ENCODE results near the gene PALM3. TPM values are rescaled to one million over a fixed set of nuclear protein-coding genes. Genes with fewer than 3 reads are reported as not detected.

PALM3 gene
- total RNA-seq, 1 donor from 2014 or later: not detected

DNA sequence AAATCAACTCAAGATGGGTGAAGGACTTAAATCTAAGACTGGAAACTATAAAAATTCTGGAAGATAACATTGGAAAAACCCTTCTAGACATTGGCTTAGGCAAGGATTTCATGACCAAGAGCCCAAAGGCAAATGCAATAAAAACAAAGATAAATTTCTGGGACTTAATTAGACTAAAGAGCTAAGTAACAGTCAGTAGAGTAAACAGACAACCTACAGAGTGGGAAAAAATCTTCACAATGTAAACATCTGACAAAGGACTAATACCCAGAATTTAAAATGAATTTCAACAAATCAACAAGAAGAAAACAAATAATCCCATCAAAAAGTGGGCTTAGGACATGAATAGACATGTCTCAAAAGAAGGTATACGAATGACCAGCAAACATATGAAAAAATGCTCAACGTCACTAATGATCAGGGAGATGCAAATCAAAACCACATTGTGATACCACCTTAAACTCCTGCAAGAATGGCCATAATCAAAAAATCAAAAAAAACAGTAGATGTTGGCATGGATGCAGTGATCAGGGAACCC lies 49.4 kb downstream of the PALM3 start:
- FAIRE-seq (no peak), DNase-seq (ENCODE audit: low read depth) (no peak)
- TF ChIP-seq, protein P1, sequence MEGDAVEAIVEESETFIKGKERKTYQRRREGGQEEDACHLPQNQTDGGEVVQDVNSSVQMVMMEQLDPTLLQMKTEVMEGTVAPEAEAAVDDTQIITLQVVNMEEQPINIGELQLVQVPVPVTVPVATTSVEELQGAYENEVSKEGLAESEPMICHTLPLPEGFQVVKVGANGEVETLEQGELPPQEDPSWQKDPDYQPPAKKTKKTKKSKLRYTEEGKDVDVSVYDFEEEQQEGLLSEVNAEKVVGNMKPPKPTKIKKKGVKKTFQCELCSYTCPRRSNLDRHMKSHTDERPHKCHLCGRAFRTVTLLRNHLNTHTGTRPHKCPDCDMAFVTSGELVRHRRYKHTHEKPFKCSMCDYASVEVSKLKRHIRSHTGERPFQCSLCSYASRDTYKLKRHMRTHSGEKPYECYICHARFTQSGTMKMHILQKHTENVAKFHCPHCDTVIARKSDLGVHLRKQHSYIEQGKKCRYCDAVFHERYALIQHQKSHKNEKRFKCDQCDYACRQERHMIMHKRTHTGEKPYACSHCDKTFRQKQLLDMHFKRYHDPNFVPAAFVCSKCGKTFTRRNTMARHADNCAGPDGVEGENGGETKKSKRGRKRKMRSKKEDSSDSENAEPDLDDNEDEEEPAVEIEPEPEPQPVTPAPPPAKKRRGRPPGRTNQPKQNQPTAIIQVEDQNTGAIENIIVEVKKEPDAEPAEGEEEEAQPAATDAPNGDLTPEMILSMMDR (IDR thresholded peaks at IDR 0.05; ENCODE audit: insufficient read depth, low read length, severe bottlenecking): no peak
- H3K27me3 ChIP-seq (ENCODE audit: control insufficient read depth, insufficient read depth, low read length): no peaks in the 10 kb centered on the region
- no peaks in the 10 kb centered on the region for H3K36me3 ChIP-seq (ENCODE audit: control insufficient read depth, insufficient read depth, low read length)
- no peak overlapping the region for H3K4me3 ChIP-seq (ENCODE audit: low read depth, low read length)

DNA sequence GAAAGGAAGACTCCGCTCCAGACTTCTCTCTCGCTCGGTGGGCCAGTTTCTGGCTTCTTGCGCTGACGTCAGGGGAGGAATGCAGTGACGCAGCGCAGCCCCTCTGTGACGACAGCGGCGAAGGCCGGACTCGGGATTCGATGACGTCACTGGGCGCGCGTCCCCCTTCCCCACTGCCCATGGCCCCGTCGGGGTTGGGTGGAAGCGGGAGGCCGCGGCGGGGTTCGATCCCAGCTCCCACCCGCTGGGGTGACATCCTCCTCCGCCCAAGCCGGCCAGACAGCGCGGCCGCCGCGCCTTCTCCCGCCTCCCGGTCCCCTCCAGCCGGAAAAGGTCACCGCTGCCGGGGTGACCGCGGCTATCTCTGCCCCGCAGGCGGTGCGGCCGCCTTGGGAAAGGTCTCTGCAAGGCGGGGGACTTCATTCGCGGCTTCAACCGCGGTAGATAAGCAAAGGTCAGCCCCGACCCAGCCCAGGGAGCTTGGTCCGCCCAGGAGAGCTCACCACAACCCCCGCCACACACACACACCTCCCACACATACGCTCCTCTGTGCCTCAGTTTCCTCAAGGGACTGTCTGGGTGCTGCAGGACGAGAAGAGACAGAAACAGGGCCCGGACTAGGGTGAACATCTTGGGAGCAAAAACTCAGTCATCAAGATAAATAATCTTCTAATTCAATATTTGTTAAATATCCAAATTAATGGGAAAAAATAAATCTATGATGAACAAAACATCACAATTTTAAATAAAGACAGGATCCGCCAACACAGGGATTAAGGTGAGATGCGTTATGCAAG lies 54.9 kb downstream of the PALM3 start:
- peak overlapping the region; percentile 70 for H3K4me3 ChIP-seq (ENCODE audit: low read depth, low read length)
- TF ChIP-seq, protein P1 (IDR thresholded peaks at IDR 0.05; ENCODE audit: insufficient read depth, low read length, severe bottlenecking): no peak
- H3K36me3 ChIP-seq (ENCODE audit: control insufficient read depth, insufficient read depth, low read length): no peaks in the 10 kb centered on the region
- FAIRE-seq: no peak
- H3K27me3 ChIP-seq (ENCODE audit: control insufficient read depth, insufficient read depth, low read length): no peaks in the 10 kb centered on the region
- DNase-seq (ENCODE audit: low read depth): no peak

DNA sequence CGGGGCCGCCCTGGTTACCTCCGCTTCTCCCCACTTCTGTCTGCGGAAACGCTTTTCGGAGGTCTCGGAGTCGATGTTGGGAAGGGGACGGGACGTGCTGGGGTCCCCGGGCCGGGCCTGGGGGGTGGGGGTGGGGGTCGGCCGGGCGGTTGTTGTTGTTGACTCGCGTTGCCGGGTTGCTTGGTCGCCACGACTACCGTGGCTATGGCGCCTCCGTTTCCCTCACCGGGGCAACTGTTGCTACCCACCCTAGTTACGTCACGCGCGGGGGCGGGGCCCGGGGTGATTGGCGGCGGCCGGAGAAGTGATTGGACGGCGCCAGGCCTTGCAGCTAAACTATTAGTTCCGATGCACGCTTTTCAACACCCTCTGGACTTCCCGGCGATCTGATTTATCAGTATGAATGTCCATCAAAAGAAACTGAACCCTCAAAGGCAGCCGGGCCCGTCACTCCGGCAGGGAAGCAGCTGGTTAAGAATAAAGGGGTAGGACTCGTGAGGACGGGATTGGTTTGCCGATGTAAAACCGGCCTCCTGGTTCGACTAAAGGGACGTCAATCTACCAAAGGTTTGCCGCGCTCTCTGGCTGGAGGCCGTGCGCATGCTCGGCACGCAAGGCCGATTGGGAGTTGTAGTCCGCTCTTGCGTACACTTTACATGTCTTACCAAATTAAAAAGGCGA lies 55.7 kb downstream of the PALM3 start, which contains the start of gene RFX1:
Gene RFX1, minus strand, starts transcription at position 236 of the 681 bp plus-strand sequence. CDS start 12,477 bp downstream, outside the sequence.
- FAIRE-seq: peak; percentile 86
- H3K27me3 ChIP-seq (ENCODE audit: control insufficient read depth, insufficient read depth, low read length): no peaks in the 10 kb centered on the region
- peak within 1 kb of the TSS; percentile 70 for H3K4me3 ChIP-seq (ENCODE audit: low read depth, low read length)
- TF ChIP-seq, protein P1 (IDR thresholded peaks at IDR 0.05; ENCODE audit: insufficient read depth, low read length, severe bottlenecking): no peak
- DNase-seq (ENCODE audit: low read depth): peak; percentile 99
- no peaks in the 10 kb centered on the region for H3K36me3 ChIP-seq (ENCODE audit: control insufficient read depth, insufficient read depth, low read length)

DNA sequence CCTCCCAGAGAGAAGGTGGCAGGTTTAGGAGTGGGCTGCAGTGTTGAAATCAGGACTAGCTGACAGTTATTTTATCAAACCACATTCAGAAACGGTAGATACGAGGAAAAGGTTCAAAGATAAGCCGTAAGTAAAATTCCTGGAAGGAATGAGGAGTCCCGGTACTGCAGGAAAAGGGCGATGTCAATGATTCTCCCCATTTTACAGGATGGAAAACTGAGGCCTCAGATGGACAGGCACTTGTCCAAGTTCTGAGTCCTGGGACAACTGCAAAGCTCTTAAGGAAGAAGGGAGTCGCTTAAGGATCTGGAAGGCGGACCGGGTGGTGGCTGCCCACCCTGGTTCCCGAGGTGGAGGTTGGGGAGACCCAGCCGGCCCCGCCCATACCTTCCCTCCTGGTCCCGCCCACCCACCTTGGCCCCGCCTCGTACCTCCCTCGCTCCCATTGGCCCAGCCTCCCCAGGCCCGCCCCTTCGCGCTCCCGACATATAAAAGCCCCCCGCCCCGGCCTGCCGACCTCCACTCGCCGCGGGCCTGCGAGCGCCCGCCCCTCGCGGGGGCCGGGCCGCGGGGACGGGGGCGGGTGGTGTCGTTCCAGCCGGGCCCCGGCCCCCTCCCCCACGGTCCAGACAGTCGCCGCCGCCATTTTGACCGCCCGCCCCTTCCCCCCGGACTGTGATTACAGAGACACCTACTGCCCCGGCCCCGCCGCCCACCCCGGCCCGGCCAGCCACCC lies 56.4 kb downstream of the PALM3 start:
- peak; percentile 50 for DNase-seq (ENCODE audit: low read depth)
- H3K36me3 ChIP-seq (ENCODE audit: control insufficient read depth, insufficient read depth, low read length): no peaks in the 10 kb centered on the region
- FAIRE-seq: no peak
- peak overlapping the region; percentile 70 for H3K4me3 ChIP-seq (ENCODE audit: low read depth, low read length)
- TF ChIP-seq, protein P1 (IDR thresholded peaks at IDR 0.05; ENCODE audit: insufficient read depth, low read length, severe bottlenecking): no peak
- H3K27me3 ChIP-seq (ENCODE audit: control insufficient read depth, insufficient read depth, low read length): no peaks in the 10 kb centered on the region

DNA sequence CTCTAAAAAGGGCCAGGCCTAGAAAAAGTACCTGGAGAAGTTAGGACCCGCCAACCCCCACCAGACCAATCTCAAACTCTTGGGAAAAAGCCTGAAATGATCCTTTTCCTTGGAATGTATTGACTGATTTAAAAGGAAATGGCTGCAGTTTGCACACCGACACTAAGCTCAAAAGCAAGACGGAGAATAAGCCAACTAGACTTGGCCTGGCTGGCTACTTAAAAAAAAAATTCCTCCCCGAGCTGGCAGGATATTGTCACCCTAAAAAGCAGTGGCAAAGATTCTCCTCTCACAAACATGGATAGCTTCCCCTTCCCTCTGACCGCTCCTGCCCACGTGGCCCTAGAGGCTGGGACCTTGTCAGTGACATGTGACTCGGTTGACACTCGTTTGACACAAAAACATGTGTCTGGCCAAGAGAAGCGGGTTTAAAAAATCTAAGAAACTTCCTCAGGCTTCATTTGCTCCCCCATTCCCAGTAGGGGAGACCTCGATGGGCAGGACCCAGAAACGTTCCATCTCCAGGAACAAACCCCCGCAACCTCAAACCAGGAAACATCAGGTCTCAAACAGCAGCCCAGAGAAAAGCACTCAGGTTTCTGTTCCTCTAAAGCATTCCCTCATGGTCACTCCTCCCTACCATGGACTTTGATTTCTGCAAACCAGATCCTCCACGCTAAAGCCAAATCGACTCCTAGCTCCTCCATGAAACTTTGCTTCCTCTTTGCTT lies 57.1 kb downstream of the PALM3 start:
- FAIRE-seq (no peak), DNase-seq (ENCODE audit: low read depth) (no peak)
- Histone ChIP-seq H3K36me3 (ENCODE audit: control insufficient read depth, insufficient read depth, low read length) (no peaks in the 10 kb centered on the region), H3K4me3 (ENCODE audit: low read depth, low read length) (no peak overlapping the region), H3K27me3 (ENCODE audit: control insufficient read depth, insufficient read depth, low read length) (no peaks in the 10 kb centered on the region)
- TF ChIP-seq, protein P1 (IDR thresholded peaks at IDR 0.05; ENCODE audit: insufficient read depth, low read length, severe bottlenecking): no peak

All from bronchial epithelial cell (primary cell).